OCI-LY1 (cell line): ENCODE measurements around the gene NRSN2.

Experiments used
- CTCF ChIP-seq: fragments of 200-600 bp; sonication (generic), shearing (Covaris generic); IDR thresholded peaks from 2 replicates; pipeline ENCODE4 v1.5.1; 2017; ENCODE audit warnings: mild to moderate bottlenecking, antibody characterized with exemption, low read length, moderate library complexity, mixed read lengths
- EZH2 ChIP-seq: fragments of 200-600 bp; sonication (generic), shearing (Covaris generic); IDR thresholded peaks from 2 replicates; pipeline ENCODE4 v1.8.0; 2017; ENCODE audit warnings: borderline replicate concordance, mixed run types, mild to moderate bottlenecking, antibody characterized with exemption, low read length, moderate library complexity, mixed read lengths

GRCh38 chr20:381581-382290 lies 34.8 kb downstream of the NRSN2 start:
- TF ChIP-seq CTCF (no peak), EZH2 (no peak)
